NCI-H1930 (cell line): ENCODE data around the gene SDC1.

Source experiments
- DNase-seq, 2 experiments: peaks; one replicate each; lab custom pipeline; 2025; lab: John Stamatoyannopoulos, UW

SDC1 gene

DNA sequence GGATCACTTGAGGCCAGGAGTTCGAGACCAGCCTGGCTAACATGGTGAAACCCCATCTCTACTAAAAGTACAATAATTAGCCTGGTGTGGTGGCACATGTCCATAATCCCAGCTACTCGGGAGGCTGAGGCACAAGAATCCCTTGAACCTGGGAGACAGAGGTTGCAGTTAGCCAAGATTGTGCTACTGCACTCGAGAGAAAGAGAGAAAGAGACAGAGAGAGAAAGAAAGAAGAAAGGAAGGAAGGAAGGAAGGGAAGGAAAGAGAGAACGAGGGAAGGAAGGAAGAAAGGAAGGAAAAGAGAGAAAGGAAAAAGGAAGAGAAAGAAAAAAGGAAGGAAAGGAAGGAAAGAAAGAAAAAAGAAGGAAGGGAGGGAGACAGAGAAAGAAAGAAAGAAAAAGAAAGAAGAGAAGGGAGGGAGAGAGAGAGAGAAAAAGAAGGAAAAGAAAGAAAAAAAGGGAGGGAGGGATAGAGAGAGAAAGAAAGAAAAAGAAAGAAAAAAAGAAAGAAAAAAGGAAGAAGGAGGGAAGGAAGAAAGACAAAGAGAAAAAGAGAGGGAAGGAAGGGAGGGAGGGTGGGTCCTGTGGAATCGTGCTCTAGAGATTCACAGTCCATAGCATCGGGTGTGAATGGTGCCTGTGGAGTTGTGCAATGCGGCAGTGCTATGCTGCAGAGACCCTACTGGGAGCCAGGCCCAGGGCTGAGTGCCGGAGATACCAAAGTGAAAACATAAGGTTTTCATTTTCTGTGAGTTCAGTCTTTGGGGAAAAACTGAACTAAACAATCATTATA lies 4.6 kb upstream of the SDC1 start:
- no peak for DNase-seq

GRCh38 chr2:20227894-20228505 lies 3.1 kb upstream of the SDC1 start:
- no peak for DNase-seq

- no peak for DNase-seq
Observed at GRCh38 chr2:20226152-20226545, 1.2 kb upstream of the SDC1 start.

- peak; percentile 70 to 78 for DNase-seq
Observed at GRCh38 chr2:20225294-20226151, 593 bp upstream of the SDC1 start.

GRCh38 chr2:20224164-20224715 lies 690 bp downstream of the SDC1 start:
- no peak for DNase-seq

- DNase-seq: peak; percentile 33 to 58
Observed at GRCh38 chr2:20223407-20224163, 1.3 kb downstream of the SDC1 start.

DNA sequence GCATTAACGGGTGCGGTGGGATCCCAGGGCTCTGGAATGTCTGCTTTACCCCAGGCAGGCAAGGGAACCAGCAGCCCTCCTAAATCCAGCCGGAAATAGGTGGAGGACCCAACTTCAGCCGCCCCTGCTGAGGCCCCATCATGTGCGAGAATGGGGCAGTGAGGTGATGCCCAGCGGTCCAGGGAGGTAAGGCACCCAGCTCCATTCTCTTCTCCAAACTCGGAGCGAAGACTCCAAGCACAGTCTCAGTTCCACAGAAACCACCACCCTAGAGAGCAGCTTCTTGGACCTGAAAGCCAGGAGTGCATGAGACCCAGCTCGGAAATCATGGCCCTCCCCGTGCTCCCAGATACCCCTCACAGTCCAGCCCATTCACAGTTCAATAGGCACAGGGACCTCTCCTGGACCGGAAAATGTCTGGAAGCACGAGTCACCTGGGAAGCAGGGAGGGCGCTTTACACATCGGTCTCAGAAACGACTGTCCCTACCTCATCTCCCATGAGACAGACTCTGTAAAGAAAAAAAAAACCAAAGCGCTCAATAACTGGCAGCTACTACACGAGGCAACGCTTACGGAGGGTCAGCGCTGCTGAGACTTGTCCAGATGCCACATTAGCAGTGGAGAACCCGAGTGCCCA lies 2.0 kb downstream of the SDC1 start:
- no peak for DNase-seq

DNA sequence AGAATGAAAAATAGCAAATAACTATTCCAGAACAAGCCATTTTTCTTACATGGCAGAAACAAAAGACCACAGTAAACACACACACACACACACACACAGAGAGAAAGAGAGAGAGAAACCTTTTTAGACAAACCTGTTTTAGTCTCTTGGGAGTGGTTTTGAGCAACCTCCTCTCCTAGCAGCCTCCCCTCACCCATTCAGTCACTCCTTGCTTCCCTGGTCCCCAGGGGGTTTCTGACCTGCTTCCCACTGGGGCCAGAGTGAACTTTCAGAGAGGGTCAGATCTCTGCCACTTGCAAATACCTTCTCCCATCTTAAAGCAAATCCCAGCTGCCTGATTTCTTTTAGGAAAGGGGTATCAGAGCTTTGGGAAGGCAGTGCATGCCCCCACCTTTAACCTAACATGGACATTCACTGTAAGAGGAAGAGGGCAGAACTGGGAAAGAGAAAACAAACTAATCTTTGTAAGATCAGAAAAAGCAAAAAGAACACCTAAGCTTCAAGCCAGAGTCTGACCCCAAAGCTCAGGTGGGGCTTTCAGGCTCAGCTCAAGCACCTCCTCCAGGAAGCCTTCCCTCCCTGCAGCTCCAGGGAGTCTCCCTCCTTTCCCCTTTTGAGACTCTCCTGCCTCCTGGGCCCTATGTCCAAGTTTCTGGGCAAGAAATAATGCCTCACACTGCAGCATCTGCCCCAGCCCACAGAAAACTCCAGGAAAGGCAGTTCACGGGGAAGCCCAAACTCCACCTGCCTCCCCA lies 2.7 kb downstream of the SDC1 start:
- no peak for DNase-seq

DNA sequence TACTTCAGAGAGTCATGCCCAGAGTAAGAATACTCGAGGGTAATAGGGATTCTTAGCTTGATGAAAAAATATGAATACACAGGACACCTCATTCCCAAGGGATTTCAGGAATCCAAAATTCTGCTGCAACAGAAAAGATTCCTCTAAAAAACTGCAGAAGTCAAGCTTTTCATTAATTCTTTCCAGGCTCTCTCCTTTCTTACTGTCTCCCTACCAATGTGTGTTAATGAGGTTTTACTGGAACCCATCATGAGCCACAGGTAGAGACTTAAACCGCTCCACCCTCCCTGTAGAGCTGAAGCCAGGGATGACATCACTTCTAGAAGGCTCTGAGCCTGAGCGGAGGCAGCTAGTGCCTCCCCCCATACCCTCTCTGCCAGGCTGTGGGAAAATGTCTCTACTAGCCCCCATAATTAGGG lies 3.4 kb downstream of the SDC1 start:
- DNase-seq: no peak

- DNase-seq: no peak
Observed at GRCh38 chr2:20220806-20221554, 4.0 kb downstream of the SDC1 start.

- no peak for DNase-seq
Observed at GRCh38 chr2:20219763-20220380, 5.1 kb downstream of the SDC1 start.

GRCh38 chr2:20218331-20219320 lies 6.3 kb downstream of the SDC1 start:
- no peak for DNase-seq

DNA sequence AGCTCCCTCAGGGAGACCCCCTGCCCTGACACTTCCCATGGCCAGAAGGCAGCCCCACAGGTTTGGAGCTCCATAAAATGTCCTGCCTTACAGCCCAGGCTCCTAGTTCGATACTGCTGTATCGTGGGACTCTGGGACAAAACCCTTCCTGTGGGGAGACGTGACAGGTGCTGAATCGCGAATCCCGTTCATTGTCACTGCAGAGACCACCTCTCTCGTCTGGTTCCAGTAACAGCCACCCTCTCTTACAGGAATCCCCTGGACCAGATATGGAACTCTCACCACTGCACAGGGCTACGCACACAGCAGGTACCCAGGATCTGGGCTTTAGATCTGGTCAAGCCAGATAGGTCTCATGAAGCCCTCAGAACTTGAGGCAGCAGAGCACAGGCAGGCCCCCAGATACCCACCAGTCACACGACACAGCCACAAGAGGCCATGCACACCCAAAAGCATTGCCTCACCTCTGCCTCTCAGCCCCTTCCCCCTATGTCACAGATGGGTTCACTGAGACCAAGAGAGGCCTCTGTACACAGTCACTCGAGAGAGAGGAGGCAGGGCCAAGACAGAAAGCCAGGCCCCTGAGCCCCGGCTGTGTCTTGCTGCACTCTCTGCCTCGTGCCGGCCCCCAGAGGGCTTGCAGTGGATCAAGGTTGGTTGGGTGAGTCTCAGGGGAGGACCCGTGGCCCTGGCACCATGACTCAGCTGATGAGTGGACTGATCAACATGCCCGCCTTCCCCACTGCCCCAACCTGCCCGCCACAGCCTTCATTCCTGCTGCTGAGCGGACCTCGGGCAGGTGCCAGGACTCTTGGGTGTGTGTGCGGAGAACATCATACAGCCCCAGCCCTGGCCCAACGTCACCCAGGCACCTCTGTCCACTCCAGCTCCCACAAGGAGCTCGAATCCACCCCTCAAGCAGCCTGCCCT lies 7.6 kb downstream of the SDC1 start:
- no peak for DNase-seq

GRCh38 chr2:20216130-20217025 lies 8.6 kb downstream of the SDC1 start:
- DNase-seq: no peak

- no peak for DNase-seq
Observed at GRCh38 chr2:20215183-20216040, 9.5 kb downstream of the SDC1 start.
